Uterus (tissue), 4 donors: ENCODE results near the gene HHAT. TPM values are rescaled to one million over a fixed set of nuclear protein-coding genes. Genes with fewer than 3 reads are reported as not detected.

Experiments used
- DNase-seq, 2 donors: peaks; one replicate each; pipeline ENCODE4 v3.0.0-alpha.2; 2019 to 2020
- H3K27ac ChIP-seq, 2 donors: fragments of 200-600 bp; sonication (generic); 1 replicate in 1 of 2; 2 replicates in 1 of 2; pipeline ENCODE4 v1.5.1; 2016 to 2018
- H3K27me3 ChIP-seq, 2 donors: fragments of 200-600 bp; sonication (generic); one replicate each; pipeline ENCODE4 v1.5.1; 2018 to 2019; ENCODE audit warnings: control low read depth in 1 of 2
- H3K36me3 ChIP-seq, 2 donors: fragments of 200-600 bp; sonication (generic); one replicate each; pipeline ENCODE4 v1.5.1; 2019; ENCODE audit warnings: control low read depth in 1 of 2
- H3K4me1 ChIP-seq, 2 donors: fragments of 200-600 bp; sonication (generic); one replicate each; pipeline ENCODE4 v1.5.1; 2018 to 2019; ENCODE audit warnings: control low read depth in 1 of 2
- H3K4me3 ChIP-seq, 2 donors: fragments of 200-600 bp; sonication (generic); 1 replicate in 1 of 2; 2 replicates in 1 of 2; pipeline ENCODE4 v1.5.1; 2018 to 2019; ENCODE audit warnings: mild to moderate bottlenecking in 1 of 2
- H3K9me3 ChIP-seq, 2 donors: fragments of 200-600 bp; sonication (generic); one replicate each; pipeline ENCODE4 v1.5.1; 2019; ENCODE audit warnings: control low read depth in 1 of 2
- CTCF ChIP-seq, 4 experiments: fragments of 200-600 bp in 2 of 4; fragments of 450-650 bp in 2 of 4; sonication (generic) in 2 of 4; IDR thresholded peaks; one replicate each; pipeline ENCODE4 v1.5.1; 2016 to 2019; ENCODE audit warnings: antibody characterized with exemption in 4 of 4, mild to moderate bottlenecking in 2 of 4, moderate library complexity in 1 of 4
- POLR2A ChIP-seq, 2 donors: fragments of 450-650 bp; IDR thresholded peaks; one replicate each; pipeline ENCODE4 v1.6.1; 2016; ENCODE audit warnings: antibody characterized with exemption in 2 of 2, mild to moderate bottlenecking in 1 of 2, moderate library complexity in 1 of 2
- intact Hi-C: fragments of 100-400 bp; cut with DNase I; formaldehyde crosslinking; loops from one replicate; pipeline ENCODE4 v1.15.1; 2023; ENCODE audit warnings: low total_unique reads
- total RNA-seq, 4 donors: library from RNA; depleted of rRNA in 3 of 4; stranded (reverse); fragments of >200 nt in 3 of 4; gene quantifications; one replicate each; pipeline versions ENCODE4 v1.1.0 to v1.2.4, GENCODE V29; 2014 to 2023
- donor health status: DM: yes; HTN: yes; CAD: no.

The HHAT gene
- total RNA-seq, 4 donors from 2014 or later = 0.88 to 10.9 (median 3.4) TPM

DNA sequence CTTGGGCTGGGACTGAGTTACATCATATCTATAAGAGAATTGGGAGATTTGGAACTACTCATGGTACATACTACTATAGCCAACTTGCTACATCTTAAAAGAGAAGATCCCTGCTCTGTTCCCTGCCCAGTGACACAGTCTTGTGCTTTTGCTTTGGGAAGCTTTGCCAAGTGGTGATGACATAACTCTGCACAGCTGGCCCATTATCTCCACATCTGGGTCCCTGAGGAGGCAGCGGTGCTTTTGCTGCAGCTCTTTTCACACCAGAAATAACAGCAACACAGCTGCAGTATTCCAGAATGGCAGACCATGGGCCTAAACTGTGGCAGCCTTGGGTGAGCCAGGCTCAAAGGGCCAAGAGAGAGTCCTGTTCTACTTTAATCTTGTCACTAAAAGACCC is 296.0 kb downstream of the HHAT start:
- no peaks in the 10 kb centered on the region for H3K9me3 ChIP-seq
- no peaks in the 10 kb centered on the region for H3K27me3 ChIP-seq
- intact Hi-C loops = no loop called here
- no peaks in the 10 kb centered on the region for H3K4me1 ChIP-seq
- no peak overlapping the region for H3K4me3 ChIP-seq
- DNase-seq = no peak
- no peaks in the 10 kb centered on the region for H3K36me3 ChIP-seq
- TF ChIP-seq POLR2A (IDR thresholded peaks at IDR 0.05) (no peak), CTCF (IDR thresholded peaks at IDR 0.05) (no peak)
- H3K27ac ChIP-seq = no peak overlapping the region

DNA sequence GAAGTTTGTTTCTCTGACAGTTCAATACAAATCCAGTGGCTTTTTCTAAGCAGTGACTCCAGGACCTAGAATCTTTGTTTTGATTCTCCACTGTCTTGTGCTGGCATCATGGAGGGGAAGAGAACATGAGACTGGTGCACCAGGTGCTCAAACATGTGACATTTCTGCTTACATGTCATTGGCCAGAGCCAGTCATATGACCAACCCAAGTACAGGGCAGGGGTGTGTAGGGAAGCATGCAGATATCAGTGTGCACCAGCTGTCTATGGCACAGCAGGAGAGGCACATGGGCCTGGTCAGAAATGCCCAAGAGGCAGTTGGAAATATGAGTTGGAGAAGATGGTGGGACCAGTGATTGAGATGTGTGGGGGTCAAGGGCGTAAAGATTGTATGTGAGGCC is 297.0 kb downstream of the HHAT start:
- Histone ChIP-seq H3K36me3 (no peaks in the 10 kb centered on the region), H3K27me3 (no peaks in the 10 kb centered on the region), H3K4me1 (no peaks in the 10 kb centered on the region), H3K4me3 (no peak overlapping the region), H3K27ac (no peak overlapping the region), H3K9me3 (no peaks in the 10 kb centered on the region)
- no peak for DNase-seq
- intact Hi-C loops = no loop called here
- TF ChIP-seq CTCF (IDR thresholded peaks at IDR 0.05) (no peak), POLR2A (IDR thresholded peaks at IDR 0.05) (no peak)

- Histone ChIP-seq H3K36me3 (no peaks in the 10 kb centered on the region), H3K27me3 (no peaks in the 10 kb centered on the region), H3K27ac (no peak overlapping the region), H3K4me1 (no peaks in the 10 kb centered on the region), H3K4me3 (no peak overlapping the region), H3K9me3 (no peaks in the 10 kb centered on the region)
- intact Hi-C loops = no loop called here
- no peak for TF ChIP-seq POLR2A (IDR thresholded peaks at IDR 0.05)
- no peak for TF ChIP-seq CTCF (IDR thresholded peaks at IDR 0.05)
- DNase-seq = no peak
These were observed 297.6 kb downstream of the HHAT start for GRCh38 chr1:210626341-210626740.

- Histone ChIP-seq H3K4me3 (no peak overlapping the region), H3K9me3 (no peaks in the 10 kb centered on the region), H3K36me3 (no peaks in the 10 kb centered on the region), H3K4me1 (no peaks in the 10 kb centered on the region), H3K27me3 (no peaks in the 10 kb centered on the region), H3K27ac (no peak overlapping the region)
- TF ChIP-seq POLR2A (IDR thresholded peaks at IDR 0.05) (no peak), CTCF (IDR thresholded peaks at IDR 0.05) (no peak)
- intact Hi-C loops = no loop called here
- no peak for DNase-seq
These were observed 299.1 kb downstream of the HHAT start for GRCh38 chr1:210627755-210628154.

DNA sequence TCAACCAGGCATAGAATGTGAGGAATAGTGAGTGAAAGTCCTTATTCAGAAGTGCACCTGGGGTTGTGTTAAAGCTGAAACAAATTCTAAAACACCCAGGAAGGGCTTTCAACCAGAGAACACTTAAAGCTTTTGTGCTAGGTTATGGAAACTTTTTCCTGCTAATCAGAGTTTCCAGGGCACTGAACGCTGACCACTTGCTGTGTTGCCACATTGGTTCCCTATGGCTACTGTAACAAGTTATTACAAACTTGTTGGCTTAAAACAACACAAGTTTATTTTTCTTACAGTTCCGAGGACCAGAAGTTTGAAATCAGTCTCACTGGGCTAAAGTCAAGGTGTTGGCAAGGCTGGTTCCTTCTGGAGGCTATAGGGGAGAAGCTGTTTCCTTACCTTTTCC is 300.6 kb downstream of the HHAT start:
- H3K9me3 ChIP-seq = no peaks in the 10 kb centered on the region
- intact Hi-C loops = no loop called here
- H3K4me1 ChIP-seq = no peaks in the 10 kb centered on the region
- H3K4me3 ChIP-seq = no peak overlapping the region
- TF ChIP-seq CTCF (IDR thresholded peaks at IDR 0.05) (no peak), POLR2A (IDR thresholded peaks at IDR 0.05) (no peak)
- DNase-seq = no peak
- no peaks in the 10 kb centered on the region for H3K27me3 ChIP-seq
- no peak overlapping the region for H3K27ac ChIP-seq
- H3K36me3 ChIP-seq = no peaks in the 10 kb centered on the region
